Bronchial epithelial cell (primary cell): ENCODE measurements around the gene CCNY. TPM values are rescaled to one million over a fixed set of nuclear protein-coding genes. Genes with fewer than 3 reads are reported as not detected.

ENCODE experiments used
- DNase-seq: peaks from one replicate; pipeline ENCODE4 v3.0.0-alpha.2; 2010; ENCODE audit warnings: low read depth
- FAIRE-seq: peaks from 2 replicates; lab custom pipeline; 2011; peaks lifted over from hg19 to GRCh38; lab: Jason Lieb, UNC
- H3K27me3 ChIP-seq: 2 replicates; pipeline ENCODE4 v1.5.1; 2011; ENCODE audit warnings: low read length; ENCODE audit not compliant: control insufficient read depth, insufficient read depth
- H3K36me3 ChIP-seq: 2 replicates; pipeline ENCODE4 v1.5.1; 2011; ENCODE audit warnings: low read length; ENCODE audit not compliant: control insufficient read depth, insufficient read depth
- H3K4me3 ChIP-seq: 2 replicates; pipeline ENCODE4 v1.5.1; 2011; ENCODE audit warnings: mild to moderate bottlenecking, low read depth, low read length, control low read depth
- CTCF ChIP-seq: IDR thresholded peaks from 2 replicates; pipeline ENCODE4 v1.5.1; 2011; ENCODE audit warnings: mild to moderate bottlenecking, moderate library complexity, low read length, control low read depth, inconsistent platforms; ENCODE audit not compliant: insufficient read depth, severe bottlenecking
- total RNA-seq: library from RNA; depleted of rRNA; stranded (reverse); fragments of >200 nt; gene quantifications from 2 replicates; pipeline ENCODE4 v1.2.1, GENCODE V29; 2014

Gene CCNY
- total RNA-seq, 1 donor from 2014 or later, result 66.3 TPM

GRCh38 chr10:35409094-35409582, 72.8 kb downstream of the CCNY start:
- Histone ChIP-seq H3K27me3 (no peaks in the 10 kb centered on the region), H3K36me3 (no peaks in the 10 kb centered on the region), H3K4me3 (no peak overlapping the region)
- TF ChIP-seq CTCF, result no peak
- peak; percentile 72 for DNase-seq
- FAIRE-seq, result no peak

GRCh38 chr10:35409808-35410207, 73.5 kb downstream of the CCNY start:
- Histone ChIP-seq H3K27me3 (no peaks in the 10 kb centered on the region), H3K4me3 (no peak overlapping the region), H3K36me3 (no peaks in the 10 kb centered on the region)
- TF ChIP-seq CTCF, result no peak
- DNase-seq (no peak), FAIRE-seq (no peak)

GRCh38 chr10:35412003-35412723, 75.9 kb downstream of the CCNY start:
- Histone ChIP-seq H3K4me3 (no peak overlapping the region), H3K27me3 (no peaks in the 10 kb centered on the region), H3K36me3 (peaks cover 1% of the 10 kb centered on the region)
- TF ChIP-seq CTCF, result no peak
- no peak for FAIRE-seq
- no peak for DNase-seq

DNA sequence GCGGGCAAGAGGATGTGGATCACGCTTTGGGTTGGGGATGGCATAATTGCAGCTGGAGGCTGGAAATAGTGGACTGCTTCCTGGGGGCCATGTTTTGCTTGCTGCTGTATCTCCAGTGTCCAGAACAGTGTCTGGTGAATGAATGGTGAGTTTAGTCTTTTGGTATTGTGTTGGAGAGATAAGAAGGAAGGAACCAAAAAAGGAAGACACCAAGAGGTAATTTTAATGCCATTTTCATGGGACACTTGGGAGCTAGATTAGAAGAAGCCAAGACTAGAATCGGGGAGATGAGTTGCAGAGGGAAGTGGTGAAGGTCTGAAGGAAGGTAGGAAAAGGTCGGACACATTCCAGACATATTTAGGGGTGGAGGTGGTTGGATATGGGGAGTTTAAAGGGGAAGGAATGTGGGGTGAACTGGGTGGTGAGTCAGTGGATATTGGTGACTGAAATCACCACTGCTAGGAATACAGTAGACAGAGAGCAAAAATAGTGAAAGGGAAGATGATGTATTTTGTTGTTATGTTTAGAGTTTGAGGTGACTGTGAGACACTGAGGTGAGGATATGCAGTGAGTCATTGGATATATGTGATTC, 76.7 kb downstream of the CCNY start:
- peak; percentile 77 for DNase-seq
- no peaks in the 10 kb centered on the region for H3K27me3 ChIP-seq

GRCh38 chr10:35413985-35414861, 77.9 kb downstream of the CCNY start:
- FAIRE-seq, result no peak
- TF ChIP-seq CTCF, result no peak

More for the DNA sequence above, 76.7 kb downstream of the CCNY start:
- peaks cover 1% of the 10 kb centered on the region for H3K36me3 ChIP-seq
- no peak for FAIRE-seq
- TF ChIP-seq CTCF, result no peak
- no peak overlapping the region for H3K4me3 ChIP-seq

More at GRCh38 chr10:35413985-35414861, 77.9 kb downstream of the CCNY start:
- Histone ChIP-seq H3K27me3 (no peaks in the 10 kb centered on the region), H3K36me3 (peaks cover 1% of the 10 kb centered on the region), H3K4me3 (no peak overlapping the region)
- peak; percentile 41 for DNase-seq
